Kidney (tissue), 14 donors: ENCODE measurements around the gene RPS3. TPM values are rescaled to one million over a fixed set of nuclear protein-coding genes. Genes with fewer than 3 reads are reported as not detected.

Source experiments
- DNase-seq, 5 donors: peaks; one replicate each; pipeline ENCODE4 v3.0.0-alpha.2; 2013 to 2020
- FAIRE-seq: peaks from 2 replicates; lab custom pipeline; 2012; peaks lifted over from hg19 to GRCh38; lab: Jason Lieb, UNC
- H3K27ac ChIP-seq, 2 donors: one replicate each; pipeline ENCODE4 v1.7.0; 2013; ENCODE audit warnings: low read depth in 2 of 2, low read length in 2 of 2, inconsistent platforms in 1 of 2
- H3K27me3 ChIP-seq: one replicate; pipeline ENCODE4 v1.7.1; 2013; ENCODE audit warnings: low read length, inconsistent platforms; ENCODE audit not compliant: control insufficient read depth, insufficient read depth
- H3K36me3 ChIP-seq, 3 donors: one replicate each; pipeline versions ENCODE4 v1.7.0 to v1.7.1; 2013; ENCODE audit warnings: low read length in 3 of 3, control low read depth in 1 of 3, inconsistent platforms in 1 of 3; ENCODE audit not compliant: insufficient read depth in 3 of 3, control insufficient read depth in 2 of 3
- H3K4me1 ChIP-seq, 3 donors: one replicate each; pipeline versions ENCODE4 v1.7.0 to v1.7.1; 2013; ENCODE audit warnings: low read length in 3 of 3, inconsistent platforms in 1 of 3, low read depth in 1 of 3; ENCODE audit not compliant: control insufficient read depth in 2 of 3, insufficient read depth in 2 of 3
- H3K4me3 ChIP-seq, 3 donors: one replicate each; pipeline versions ENCODE4 v1.7.0 to v1.8.1; 2013; ENCODE audit warnings: low read length in 3 of 3, control low read depth in 1 of 3, inconsistent platforms in 1 of 3
- H3K9ac ChIP-seq, 3 donors: one replicate each; pipeline versions ENCODE4 v1.7.0 to v1.7.1; 2013; ENCODE audit warnings: low read length in 3 of 3, control low read depth in 1 of 3, inconsistent platforms in 1 of 3
- H3K9me3 ChIP-seq, 3 donors: one replicate each; pipeline versions ENCODE4 v1.7.0 to v1.7.1; 2013; ENCODE audit warnings: low read length in 3 of 3, control low read depth in 1 of 3, inconsistent platforms in 1 of 3; ENCODE audit not compliant: control insufficient read depth in 2 of 3, insufficient read depth in 1 of 3
- CTCF ChIP-seq: IDR thresholded peaks from 3 replicates; pipeline ENCODE4 v1.5.1; 2012; ENCODE audit warnings: mild to moderate bottlenecking, moderate library complexity, borderline replicate concordance; ENCODE audit not compliant: insufficient read depth; ENCODE audit errors: extremely low read depth
- intact Hi-C: fragments of 100-400 bp; cut with DNase I; formaldehyde crosslinking; loops from one replicate; pipeline ENCODE4 v1.11.1; 2022
- polyA plus RNA-seq: library from polyadenylated mRNA; stranded (reverse); fragments of 350-450 nt; fragmentation: Illumina TruSeq; extraction: RNeasy Lipid Tissue Mini Kit (QIAGEN cat#74804); gene quantifications from one replicate; pipeline ENCODE4 v1.2.3, GENCODE V29; 2014; ENCODE audit warnings: low read depth, low replicate concordance; ENCODE audit not compliant: insufficient read depth
- total RNA-seq: library from RNA; stranded (reverse); fragmentation: NEBNext Ultra II Directional; extraction: Animal tissue kit (Norgen Biotek cat#: 25700); gene quantifications from one replicate; pipeline ENCODE4 v1.2.1, GENCODE V29; 2021
- donor health status: control.
- donor health status: control.
- donor health status: control.
- donor health status: control.
- donor health status: control.
- donor health status: DM: yes; HTN: yes; CAD: no.
- donor health status: Normal renal cell carcinoma (clear cell type).

Gene RPS3
- total and polyA plus RNA-seq, 2 donors from 2014 or later, result 1,510 to 1,724 TPM

DNA sequence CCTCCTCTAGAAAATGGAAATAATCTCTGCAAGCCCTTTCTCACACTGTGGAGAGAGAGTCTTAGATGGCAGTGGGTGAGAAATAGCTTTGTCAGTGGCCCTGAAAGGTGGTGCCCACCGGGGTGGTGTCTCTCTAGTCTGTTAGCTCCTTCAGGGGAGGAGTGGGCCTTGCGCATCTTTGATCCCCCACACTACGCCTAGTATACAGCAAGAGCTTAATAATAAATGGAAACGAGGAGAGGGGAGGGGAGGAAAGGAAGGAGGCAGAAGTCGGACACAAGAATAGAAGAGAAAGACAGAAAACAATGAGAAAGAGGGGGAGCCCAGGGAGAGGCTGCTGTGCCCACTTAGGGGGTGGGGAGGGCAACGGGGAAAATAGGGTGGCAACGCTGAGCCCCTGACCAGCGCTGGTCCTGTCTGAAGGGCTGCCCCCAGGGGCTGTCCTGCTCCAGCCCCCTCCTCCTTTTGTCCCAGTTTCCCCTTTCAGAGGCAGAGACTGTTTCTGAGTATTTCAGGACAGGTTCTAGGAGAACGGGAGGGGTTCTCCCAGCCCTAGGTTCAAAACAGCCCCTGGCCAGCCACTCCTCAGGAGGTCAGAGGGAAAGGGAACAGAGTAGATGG is 49.1 kb upstream of the RPS3 start:
- peaks cover 7 to 55% (median 14%) of the 10 kb centered on the region in 3 donors for H3K4me1 ChIP-seq
- peak overlapping the region in 1 of 3 donors; percentile 68 for H3K9ac ChIP-seq

GRCh38 chr11:75350743-75351540 is 48.4 kb upstream of the RPS3 start:
- intact Hi-C loops, result no loop called here
- Histone ChIP-seq H3K27ac (peak overlapping the region; percentile 29 to 90), H3K36me3 (no peaks in the 10 kb centered on the region), H3K9ac (peak overlapping the region in 2 of 3 donors; percentile 52 to 84), H3K27me3 (no peaks in the 10 kb centered on the region), H3K4me1 (peaks cover 7 to 51% (median 14%) of the 10 kb centered on the region in 3 donors), H3K9me3 (no peaks in the 10 kb centered on the region), H3K4me3 (peak overlapping the region; percentile 46 to 93 (median 77))
- DNase-seq, result peak in 4 of 5 donors; percentile 52 to 88 (median 72)
- FAIRE-seq, result no peak
- no peak for TF ChIP-seq CTCF

More for the DNA sequence above, 49.1 kb upstream of the RPS3 start:
- intact Hi-C loops, result no loop called here
- FAIRE-seq, result no peak
- H3K9me3 ChIP-seq, result no peaks in the 10 kb centered on the region
- peak in 1 of 5 donors; percentile 61 for DNase-seq
- no peaks in the 10 kb centered on the region for H3K27me3 ChIP-seq
- H3K27ac ChIP-seq, result peak overlapping the region; percentile 56 to 77
- H3K4me3 ChIP-seq, result peak overlapping the region in 2 of 3 donors; percentile 46 to 77
- TF ChIP-seq CTCF, result no peak
- H3K36me3 ChIP-seq, result no peaks in the 10 kb centered on the region

DNA sequence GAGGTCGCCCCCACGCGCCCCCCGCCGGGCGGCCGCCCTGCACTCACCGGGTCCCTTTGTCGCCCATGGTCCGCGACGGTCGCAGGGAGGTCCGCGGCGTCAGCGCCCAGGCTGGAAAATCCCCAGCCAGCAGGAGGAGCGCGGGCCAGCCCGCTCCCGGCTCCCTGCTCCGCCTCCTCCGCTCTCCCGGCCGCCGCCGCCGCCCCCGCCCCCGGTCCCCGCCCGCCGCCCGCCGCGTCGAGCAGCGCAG is 47.9 kb upstream of the RPS3 start, which contains the start of gene ARRB1:
TSS of gene ARRB1 (minus strand) at position 121 of the 250 bp plus-strand sequence. CDS start at position 67, 54 bp downstream.
- intact Hi-C loops, result no loop called here
- no peaks in the 10 kb centered on the region for H3K9me3 ChIP-seq
- DNase-seq (peak in 3 of 5 donors; percentile 60 to 89 (median 78)), FAIRE-seq (no peak)
- no peaks in the 10 kb centered on the region for H3K27me3 ChIP-seq
- H3K27ac ChIP-seq, result peak within 1 kb of the TSS; percentile 73 to 90
- H3K4me3 ChIP-seq, result peak within 1 kb of the TSS; percentile 46 to 93 (median 77)
- no peaks in the 10 kb centered on the region for H3K36me3 ChIP-seq
- H3K4me1 ChIP-seq, result peaks cover 7 to 48% (median 14%) of the 10 kb centered on the region in 3 donors
- H3K9ac ChIP-seq, result peak within 1 kb of the TSS in 2 of 3 donors; percentile 68 to 84
- TF ChIP-seq CTCF, result no peak
